SK-N-MC (cell line): ENCODE data around the gene FASTKD3.

Source experiments
- EZH2 ChIP-seq: fragments of 200-600 bp; sonication (generic); IDR thresholded peaks from one replicate; pipeline ENCODE4 v1.6.1; 2017; ENCODE audit warnings: antibody characterized with exemption
- FOXP2 ChIP-seq: optimal IDR thresholded peaks from 2 replicates; pipeline ENCODE3; 2011; ENCODE audit warnings: mild to moderate bottlenecking, moderate library complexity; ENCODE audit not compliant: insufficient read depth; ENCODE audit errors: extremely low read length, control extremely low read depth
- POLR2AphosphoS5 ChIP-seq: IDR thresholded peaks from 2 replicates; pipeline ENCODE4 v1.6.1; 2012; ENCODE audit warnings: mild to moderate bottlenecking, low read depth, low read length, borderline replicate concordance

DNA sequence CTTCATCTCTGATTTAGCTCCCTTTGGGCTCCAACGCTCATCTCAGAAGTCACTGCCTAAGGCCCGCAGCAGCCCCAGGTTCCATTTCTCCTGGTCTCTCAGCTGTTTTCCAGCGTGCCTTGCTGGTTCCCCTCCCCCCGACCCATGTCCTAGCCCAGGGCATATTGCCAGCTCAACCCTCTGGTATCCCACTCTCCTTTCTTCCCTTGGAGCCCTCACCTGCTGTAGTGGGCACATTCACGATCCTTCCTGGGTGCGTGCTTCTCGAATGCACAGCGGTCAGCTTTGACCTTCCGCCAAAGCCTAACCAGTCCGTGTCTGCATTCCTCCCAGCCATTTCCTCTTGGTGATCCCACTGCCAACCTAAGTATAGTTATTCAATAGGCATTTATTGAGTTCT, 54.0 kb downstream of the FASTKD3 start:
- TF ChIP-seq POLR2AphosphoS5: no peak
- TF ChIP-seq EZH2: no peak
- no peak for TF ChIP-seq FOXP2
